T follicular helper cell (primary cell): ENCODE results near the gene BCAS1.

Experiments
- DNase-seq: peaks from one replicate; pipeline ENCODE4 v3.0.0-alpha.2; 2020; ENCODE audit warnings: low read depth

The BCAS1 gene

DNA sequence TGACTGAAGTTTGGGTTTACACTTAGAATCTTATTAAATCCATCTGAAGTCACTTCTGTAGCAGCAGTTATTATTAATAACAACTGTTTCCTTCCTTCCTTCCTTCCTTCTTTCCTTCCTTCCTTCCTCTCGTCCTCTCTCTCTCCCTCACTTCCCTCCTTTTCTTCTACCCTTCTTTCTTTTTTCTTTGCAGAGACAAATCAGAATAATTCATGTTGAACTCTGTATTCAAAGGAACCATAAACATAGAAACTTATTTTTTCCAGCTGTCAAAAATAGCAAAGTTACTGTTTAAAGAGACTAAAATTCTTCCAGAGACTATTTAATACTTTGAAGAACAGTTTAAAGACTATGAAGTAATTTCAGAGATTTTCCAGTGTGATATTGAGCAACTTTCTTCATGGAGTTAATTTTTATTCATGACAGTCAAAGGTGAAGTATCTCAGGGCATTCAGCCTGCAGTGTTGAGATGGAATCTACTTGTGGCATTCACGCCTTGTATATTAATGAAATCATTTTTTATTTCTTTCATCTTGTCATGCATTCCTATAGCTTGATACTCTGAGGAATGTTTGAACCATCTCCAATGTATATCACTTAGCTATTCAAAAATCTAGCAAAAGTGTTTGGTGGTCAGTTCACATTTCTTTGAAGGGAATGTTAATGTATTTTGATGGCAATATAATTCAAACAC, 109.7 kb downstream of the BCAS1 start:
- no peak for DNase-seq

DNA sequence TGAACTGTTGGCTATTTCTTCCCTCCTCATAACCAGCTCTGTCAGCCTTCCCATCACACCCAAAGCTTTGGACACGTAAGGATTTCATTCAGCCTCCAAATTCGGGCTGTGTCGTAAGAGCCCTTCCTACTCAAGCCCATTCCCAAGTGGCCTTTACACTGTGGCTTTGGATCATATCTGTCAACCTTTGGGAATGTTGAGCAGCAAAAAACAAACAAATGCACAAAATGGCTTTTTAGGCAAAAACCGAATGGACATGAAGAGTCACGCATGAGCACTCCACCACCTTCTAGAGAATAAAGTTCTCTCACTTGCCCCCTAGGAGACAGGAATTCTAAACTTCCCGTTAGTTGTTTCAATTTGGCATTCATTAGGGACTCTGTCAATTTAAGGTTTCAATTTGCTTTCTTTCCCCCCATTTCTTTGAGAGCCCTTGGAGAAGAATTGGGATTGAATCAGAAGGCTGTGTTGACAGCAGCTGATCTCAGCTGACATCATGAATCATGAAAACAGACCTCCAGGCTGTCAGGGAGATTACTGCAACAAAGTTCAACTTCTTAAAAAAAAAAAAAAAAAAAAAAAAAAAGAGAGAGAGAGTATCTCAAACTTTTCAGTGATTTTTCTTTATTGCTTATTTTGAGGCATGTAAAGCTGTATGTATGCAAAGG, 110.3 kb downstream of the BCAS1 start:
- no peak for DNase-seq

DNA sequence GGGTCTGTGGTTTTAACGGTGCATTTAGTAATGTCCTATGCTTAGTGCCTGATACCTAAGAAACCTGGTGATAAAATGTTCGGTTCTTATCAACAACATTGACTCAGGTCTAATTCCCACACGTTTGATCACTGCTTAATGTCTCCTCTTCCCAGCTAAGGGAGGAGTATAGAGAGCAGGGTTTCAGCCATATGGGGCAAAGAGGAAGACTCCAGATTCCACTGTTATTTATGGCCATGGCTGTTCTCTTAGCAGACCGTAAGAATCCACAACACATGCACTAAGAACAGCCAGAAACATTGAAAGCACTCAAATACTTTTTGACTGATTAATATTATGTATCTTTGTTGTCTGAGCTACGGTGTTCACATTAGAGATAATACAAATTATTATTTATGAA, 112.1 kb downstream of the BCAS1 start:
- no peak for DNase-seq

DNA sequence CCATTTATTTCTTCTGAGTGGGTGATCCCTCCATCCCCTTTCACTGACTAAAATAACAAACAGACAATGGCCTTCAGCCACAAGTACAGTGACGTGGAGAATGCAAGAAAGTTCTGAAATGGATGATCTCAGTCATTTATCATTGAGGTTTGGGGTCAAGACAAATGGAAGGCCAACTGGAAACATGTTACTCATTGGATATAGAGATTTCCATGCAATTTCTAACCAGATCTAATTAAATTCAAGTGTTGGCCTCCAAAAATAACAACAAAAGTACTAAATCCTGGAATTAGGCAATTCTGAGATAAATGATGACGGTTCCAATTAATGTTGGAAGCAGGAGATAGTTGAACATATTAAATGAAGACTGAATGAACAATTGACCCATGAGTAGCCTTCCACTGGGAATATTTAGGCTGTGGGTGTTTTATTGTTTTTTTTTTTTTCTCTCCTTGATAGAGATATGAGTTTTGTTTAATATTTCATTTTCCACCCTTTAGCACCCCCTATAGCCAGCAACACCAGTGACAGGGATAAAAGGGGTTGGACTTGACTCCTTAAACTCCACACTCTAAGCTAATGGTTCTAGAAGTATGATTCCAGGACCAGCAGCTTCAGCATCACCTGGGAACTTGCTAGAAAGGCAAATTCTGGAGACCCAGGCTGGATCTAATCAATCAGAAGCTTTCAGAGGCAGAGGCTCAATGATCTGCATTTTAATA, 112.8 kb downstream of the BCAS1 start:
- no peak for DNase-seq

DNA sequence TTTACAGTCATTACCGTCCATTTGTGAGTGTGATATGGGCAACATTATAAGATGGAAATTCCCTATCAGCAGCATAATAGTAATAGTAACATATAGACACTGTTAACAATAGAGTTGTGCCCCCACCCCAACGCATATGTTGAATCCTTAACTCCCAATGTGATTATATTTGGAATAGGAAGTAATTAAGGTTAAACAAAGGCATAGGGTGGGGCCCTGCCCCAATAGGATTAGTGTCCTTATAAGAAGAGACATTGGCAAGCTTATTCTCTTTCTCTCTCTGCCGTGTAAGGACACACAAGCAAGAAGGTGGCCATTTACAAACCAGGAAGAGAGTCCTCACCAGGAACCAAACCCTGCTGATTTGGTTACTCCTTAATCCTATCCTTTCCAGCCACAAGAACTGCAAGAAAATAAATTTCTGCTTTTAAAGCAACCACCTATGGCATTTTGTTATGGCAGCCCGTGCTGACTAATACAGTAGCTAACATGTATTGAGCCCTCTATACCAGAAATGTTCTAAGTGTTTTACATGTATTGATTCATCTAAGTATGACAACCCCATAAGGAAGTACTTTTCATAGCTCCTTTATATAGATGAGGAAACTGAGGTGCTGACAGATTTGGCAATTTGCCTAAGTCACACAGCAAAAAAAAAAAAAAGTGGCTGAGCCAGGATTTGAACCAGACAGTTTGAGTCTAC, 114.2 kb downstream of the BCAS1 start:
- DNase-seq = no peak

DNA sequence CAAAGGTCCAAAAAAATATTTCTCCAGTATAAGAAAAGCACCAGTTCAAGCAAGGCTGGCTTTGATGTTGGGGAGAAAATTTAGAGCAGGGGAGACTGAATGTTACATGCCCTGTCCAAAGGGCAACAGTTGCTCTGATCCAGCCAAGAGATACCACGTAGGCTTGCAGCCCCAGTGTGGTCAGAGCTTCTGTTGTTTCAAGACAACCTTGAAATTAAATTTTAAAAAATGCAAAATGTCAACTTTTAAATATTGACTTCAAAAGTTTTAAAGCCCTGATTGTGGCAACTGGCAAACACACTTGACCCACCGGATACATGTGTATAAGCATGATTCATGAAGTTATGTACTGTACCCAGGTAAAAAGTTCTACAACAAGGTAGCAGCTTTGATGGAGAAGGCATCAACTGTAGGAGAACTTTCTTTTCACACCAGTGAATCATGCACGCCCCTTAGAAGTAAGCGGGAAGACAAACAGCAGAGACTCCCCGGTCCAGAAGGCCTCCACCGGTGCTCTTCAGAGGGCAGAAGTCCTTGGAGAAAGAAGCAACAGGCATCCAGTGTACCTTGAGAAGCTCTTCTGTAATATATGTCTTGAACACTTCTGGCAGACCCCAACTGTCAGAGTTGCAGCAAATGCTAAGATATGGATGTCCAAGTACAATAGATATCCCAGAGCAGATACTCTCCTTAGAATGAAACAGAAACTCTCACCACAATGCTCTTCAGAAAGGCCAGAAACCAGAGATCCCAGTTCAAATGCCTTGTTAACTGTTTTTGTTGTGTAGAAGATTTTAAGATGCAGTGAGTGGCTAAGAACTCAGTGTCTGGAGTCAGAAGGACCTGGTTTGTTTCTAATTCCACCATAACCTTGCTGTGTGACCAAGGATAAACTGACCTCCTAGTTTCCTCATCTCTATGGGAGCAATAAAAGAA, 115.4 kb downstream of the BCAS1 start:
- no peak for DNase-seq

DNA sequence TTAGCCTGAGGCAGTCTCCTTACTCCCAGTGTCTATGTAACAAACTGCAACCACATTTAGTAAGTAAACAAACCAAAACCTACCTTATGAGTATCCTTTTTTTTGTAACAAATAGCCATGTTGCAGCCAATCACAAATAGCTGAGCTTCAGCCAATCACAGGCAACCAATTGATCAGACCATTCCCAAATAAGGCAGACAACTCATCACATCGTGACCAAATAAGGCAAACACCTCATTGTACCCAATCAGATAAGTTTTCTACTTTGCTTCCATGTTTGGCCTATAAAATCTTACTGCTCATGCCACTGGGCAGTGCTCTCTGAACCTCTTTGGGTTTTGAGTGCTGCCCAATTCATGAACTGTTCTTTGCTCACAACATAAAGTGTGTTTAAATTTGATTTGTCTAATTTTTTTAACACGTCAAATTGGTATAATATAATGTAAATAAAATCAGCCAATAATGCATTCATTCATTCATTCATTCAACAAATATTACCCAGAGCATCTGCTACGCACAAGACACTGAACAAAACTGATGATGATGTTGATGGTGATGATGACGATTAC, 117.8 kb downstream of the BCAS1 start:
- no peak for DNase-seq

DNA sequence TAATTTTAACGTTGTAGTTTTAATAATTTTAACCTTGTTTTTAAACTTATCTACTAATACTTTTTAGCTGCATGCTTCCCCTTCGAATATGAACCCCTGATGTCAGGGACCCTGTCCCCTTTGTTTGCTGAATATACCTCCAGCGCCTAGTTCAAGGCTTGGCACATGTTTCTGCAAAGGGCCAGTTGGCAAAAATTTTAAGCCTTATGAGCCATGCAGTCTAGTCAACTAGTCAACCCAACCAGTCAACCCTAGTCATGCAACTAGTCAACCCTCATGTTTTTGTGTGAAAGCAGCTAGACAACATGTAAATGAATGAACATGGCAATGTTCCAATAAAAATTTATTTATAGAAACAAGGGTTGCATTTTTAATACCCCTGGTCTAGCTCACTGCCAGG, 119.8 kb downstream of the BCAS1 start:
- DNase-seq = no peak

DNA sequence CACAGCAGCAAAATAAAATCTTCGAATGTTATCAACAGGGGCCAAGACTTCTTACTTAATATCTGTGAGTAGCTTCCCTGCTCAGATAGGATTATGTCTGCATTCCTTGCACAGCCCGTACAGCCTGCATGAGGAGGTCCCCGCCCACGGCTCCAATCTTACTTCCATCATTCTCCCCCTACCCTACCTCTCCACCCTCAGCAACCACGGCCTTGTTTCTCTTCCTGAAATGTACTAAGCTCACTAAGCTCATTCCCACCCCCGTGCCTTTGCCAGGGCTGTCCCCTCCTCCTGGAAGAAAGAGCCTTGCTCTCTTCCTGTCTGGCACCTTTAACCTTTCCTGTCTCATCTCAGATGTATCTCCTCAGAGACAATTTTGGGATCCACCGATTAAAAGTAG, 120.4 kb downstream of the BCAS1 start:
- no peak for DNase-seq

DNA sequence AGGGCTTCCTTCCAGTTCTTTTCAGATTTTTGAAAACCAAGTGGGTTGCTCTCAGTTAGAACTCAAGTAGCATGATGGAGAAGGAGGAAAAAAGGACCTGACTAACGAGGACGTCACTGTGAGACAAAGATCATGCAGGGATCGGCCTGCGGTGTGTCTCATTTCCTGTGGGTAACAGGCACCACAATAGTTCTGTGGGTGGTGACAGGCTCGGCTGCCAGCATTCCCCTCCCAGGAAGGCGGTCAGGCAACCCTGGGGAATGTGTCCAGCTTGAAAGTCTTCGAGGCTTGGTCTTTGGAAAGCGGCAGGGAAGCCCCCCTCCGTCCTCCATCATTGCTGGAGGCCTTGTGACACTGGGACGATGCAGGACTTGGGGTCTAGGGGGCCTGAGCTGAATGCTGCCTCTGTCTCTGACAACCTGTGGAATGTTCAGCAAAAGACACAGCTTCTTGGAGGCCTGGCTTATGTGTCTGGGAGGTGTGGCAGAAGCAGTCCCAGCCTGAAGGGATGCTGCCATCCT, 121.0 kb downstream of the BCAS1 start:
- peak; percentile 73 for DNase-seq

DNA sequence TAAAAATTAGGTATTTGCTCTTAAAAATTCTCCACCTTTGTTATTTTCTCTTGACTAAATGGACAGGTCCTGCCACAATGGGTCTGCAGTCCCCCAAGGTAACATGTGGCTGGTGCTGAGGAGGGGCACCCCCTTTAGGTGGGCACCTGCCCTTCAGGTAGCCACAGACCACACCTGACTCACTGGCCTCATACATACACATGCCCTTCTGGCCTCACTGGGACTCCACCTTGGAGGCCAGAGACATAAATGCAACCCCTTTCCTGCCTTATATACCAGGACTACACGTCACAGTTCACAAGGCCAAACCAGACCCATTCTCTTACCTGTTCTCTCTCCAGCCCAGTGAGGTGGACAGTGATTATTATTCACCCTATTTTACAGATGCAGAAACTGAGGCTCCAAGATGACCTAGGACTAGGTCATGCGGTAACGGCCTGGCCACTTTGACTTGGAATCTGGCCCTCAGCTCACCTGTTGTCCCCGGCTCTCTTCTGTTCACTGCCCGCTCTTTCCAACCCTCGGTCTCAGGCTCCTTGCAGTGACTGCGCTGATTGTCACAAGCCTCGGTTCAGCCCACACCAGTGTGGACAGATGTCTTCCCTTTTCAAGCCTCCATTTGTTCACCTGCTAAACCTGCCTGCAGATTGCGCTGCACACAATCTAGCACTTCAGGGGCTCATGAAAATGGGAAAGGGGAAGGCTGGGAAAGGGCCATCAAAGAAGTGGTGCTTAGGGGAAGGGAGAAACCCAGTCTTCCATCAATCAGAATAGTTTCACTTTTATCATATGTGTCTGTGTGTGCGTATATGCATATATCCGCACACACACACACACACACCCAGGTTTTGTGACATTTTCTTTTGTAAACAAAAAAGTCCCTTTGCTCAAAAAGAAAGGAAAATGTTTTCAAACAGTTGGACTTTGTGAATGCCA, 121.7 kb downstream of the BCAS1 start:
- no peak for DNase-seq

DNA sequence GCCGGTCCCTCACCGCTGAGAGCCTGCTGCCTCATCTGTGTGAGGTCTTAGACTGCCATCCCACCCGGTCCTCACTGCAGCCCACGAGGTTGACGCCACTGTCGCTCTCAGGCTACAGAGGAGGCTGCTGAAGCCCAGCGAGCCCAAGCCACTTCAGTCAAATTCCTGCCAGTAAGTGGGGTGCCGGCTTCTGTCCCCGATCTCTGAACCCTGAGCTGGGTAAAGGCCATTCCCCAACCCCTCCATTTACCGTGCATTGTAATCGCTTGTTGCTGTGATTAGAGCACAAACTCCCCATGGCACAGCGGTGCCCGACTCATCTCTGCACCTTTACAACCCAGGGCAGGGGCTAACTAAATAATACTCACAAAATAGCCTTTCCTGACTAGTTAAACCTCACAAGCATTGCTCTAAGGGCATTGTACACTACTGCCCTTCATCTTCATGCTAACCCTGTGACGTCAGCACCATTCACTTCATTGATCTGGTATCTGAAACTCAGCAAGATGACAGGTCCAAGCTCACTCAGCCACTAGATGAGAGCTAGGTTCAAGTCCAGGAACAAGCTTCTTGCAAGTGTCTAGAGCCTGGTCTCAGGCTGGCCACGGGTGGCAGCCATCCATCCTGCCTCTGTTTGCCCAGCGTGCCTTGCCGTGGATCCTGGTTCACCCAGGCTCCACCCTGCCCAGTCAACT, 122.7 kb downstream of the BCAS1 start:
- DNase-seq = no peak

DNA sequence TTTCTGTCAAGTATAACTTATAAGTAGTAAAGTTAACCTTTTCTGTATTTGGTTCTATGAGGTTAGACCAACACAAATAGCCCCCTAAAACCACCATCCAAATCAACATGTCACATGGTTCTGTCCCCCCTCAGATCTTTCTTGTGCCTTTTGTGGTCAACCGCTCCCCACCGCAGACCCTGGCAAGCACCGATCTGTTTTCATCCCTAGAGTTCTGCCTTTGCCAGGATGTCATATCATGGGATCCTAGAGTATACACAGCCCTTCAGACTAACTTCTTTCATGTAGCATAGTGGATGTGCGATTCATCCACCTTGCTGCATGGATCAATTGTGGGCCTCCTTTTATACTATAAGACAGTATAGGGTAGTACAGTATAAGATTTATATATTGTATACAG, 124.3 kb downstream of the BCAS1 start:
- no peak for DNase-seq

DNA sequence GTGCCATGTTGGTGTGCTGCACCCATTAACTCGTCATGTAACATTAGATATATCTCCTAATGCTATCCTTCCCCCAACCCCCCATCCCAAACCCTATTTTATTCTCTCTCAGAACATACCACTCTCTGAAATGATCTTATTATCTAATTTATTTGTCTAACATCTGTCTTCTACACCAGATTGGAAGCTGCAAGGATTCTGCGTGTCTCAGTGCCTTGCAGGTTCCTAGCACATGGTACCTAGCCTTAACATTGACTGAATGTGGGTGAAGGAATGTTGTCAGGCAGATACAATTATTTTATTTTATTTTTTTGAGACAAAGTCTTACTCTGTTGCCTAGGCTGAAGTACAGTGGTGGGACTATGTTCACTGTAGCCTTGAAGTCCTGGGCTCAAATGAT, 124.9 kb downstream of the BCAS1 start:
- no peak for DNase-seq

DNA sequence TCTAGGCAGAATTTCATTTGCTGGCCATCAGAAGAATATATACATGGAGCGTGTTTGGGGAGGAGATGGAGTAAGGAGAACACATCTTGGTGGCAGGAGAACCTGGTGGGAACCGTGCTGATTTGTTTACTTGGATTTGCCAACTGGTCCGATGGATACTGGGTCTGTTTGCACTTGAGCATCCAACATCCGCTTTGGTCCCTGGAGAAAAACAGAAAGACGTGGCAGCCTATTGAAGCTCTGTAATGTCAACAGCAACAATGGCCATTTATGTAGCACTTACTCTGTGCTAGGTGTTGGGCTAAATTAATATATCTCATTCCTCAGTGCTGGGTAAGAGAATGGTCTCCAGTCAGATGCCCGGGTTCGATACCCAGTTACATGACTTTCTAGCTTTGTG, 125.6 kb downstream of the BCAS1 start:
- no peak for DNase-seq

DNA sequence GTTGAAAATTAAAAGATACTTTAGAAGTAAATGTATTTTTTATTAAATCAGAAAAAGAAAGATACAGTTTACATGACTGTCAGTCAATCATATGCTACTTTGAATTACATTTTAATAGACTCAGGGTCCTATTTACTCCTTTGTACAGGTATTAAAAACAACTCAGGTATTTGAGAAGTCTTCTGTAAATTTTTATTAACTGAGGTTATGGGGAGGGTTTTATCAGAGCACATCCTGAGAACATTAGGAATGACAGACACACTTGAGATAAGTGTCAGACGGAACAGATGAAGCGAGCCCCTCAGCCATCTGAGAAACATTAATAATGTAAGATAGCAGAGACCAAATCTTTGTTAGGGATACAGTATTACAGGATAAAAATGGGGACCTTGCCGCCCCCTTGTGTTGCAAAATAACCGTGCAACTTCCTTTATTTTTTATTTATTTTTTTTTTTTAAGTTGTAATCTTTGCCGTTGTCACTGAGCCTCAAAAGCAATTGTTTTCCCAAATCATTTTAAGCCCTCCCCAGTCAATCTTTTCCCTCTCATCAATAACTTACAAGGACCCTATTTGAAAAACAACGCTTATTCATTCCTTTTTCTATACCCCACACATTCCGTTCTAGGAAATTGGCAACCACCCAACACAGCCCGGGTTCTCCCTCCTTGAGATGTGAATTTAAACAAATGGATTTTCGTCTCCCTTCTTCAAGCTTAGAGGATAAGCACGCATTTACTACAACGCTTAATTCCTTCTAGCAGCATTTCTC, 126.7 kb downstream of the BCAS1 start:
- DNase-seq = no peak

DNA sequence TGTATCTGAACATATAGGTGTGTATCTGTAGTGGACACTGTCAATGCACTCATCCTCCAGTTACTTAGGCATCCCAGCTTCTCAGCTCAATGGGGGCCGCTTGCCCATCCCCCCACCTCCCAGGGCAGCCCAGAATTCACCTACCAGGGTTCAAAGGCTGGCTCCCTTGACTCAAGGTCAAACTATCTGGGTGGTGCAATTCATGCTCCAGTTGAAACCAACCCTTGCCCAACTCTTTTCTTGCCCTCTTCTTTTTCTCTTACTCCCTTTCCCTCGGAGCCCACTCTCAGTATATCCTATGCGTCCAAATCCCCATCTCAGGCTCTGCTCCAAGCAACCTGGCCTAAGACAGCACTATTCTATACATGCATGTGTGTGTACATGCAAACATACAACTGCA, 127.4 kb downstream of the BCAS1 start:
- no peak for DNase-seq

DNA sequence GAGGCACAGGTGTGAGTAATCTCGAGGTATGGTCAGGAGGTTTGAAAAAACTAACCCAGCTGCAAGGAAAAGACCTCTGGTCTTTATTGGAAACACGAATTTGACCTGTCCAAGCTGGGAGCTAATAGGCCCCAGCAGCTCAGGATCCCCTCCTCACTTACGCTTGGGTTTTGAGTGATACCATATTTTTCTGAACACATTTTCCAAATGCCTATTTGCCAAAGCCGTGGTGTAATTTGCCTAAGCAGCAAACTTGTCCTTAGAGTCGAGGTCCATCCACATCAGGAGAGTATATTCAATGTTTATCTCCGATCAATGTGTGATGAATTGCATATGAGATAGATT, 128.0 kb downstream of the BCAS1 start:
- no peak for DNase-seq
